Neural crest cell (in vitro differentiated cells): ENCODE data around the gene WDR86. TPM values are rescaled to one million over a fixed set of nuclear protein-coding genes. Genes with fewer than 3 reads are reported as not detected.

Experiments used
- DNase-seq: peaks from one replicate; pipeline ENCODE4 v3.0.0; 2021; ENCODE audit warnings: low read depth, mixed read lengths, low spot score
- H3K27ac Mint-ChIP-seq: one replicate; pipeline ENCODE4 v1.8.0; 2021; ENCODE audit warnings: mild to moderate bottlenecking, mixed read lengths; ENCODE audit not compliant: unreplicated experiment
- H3K27me3 Mint-ChIP-seq: 2 replicates; pipeline ENCODE4 v1.8.0; 2021; ENCODE audit warnings: low read depth, mild to moderate bottlenecking, mixed read lengths
- H3K36me3 Mint-ChIP-seq: 2 replicates; pipeline ENCODE4 v1.8.0; 2021; ENCODE audit warnings: low read depth, mild to moderate bottlenecking, mixed read lengths
- H3K4me1 Mint-ChIP-seq: 2 replicates; pipeline ENCODE4 v1.8.0; 2021; ENCODE audit warnings: mixed read lengths
- H3K4me3 Mint-ChIP-seq: one replicate; pipeline ENCODE4 v1.8.0; 2021; ENCODE audit warnings: mild to moderate bottlenecking, mixed read lengths
- H3K9me3 Mint-ChIP-seq: 2 replicates; pipeline ENCODE4 v1.8.0; 2021; ENCODE audit warnings: mixed read lengths
- CTCF ChIP-seq: fragments of 200-600 bp; sonication (generic); conservative IDR thresholded peaks from 2 replicates; pipeline ENCODE4 v1.5.0; 2021; ENCODE audit warnings: antibody characterized with exemption, mild to moderate bottlenecking
- total RNA-seq: library from RNA; stranded (reverse); gene quantifications from 2 replicates; pipeline ENCODE4 v1.2.1, GENCODE V29; 2021

Gene WDR86
- total RNA-seq, 1 donor from 2014 or later: 29.8 TPM

GRCh38 chr7:151416112-151416940 is 6.5 kb upstream of the WDR86 start:
- Mint-ChIP-seq H3K27me3 (peaks cover 28% of the 10 kb centered on the region), H3K27ac (no peak overlapping the region), H3K9me3 (peaks cover 4% of the 10 kb centered on the region), H3K36me3 (peaks cover 9% of the 10 kb centered on the region), H3K4me3 (no peak overlapping the region), H3K4me1 (no peaks in the 10 kb centered on the region)
- no peak for TF ChIP-seq CTCF
- DNase-seq: no peak

GRCh38 chr7:151415375-151416105 is 5.7 kb upstream of the WDR86 start:
- Mint-ChIP-seq H3K36me3 (peaks cover 9% of the 10 kb centered on the region), H3K9me3 (peaks cover 4% of the 10 kb centered on the region), H3K27ac (no peak overlapping the region), H3K4me3 (peak overlapping the region; percentile 27), H3K4me1 (peaks cover 6% of the 10 kb centered on the region), H3K27me3 (peaks cover 36% of the 10 kb centered on the region)
- TF ChIP-seq CTCF: no peak
- no peak for DNase-seq

- no peak for DNase-seq
- Mint-ChIP-seq H3K4me1 (peaks cover 14% of the 10 kb centered on the region), H3K27me3 (peaks cover 39% of the 10 kb centered on the region), H3K4me3 (no peak overlapping the region), H3K9me3 (peaks cover 2% of the 10 kb centered on the region), H3K27ac (no peak overlapping the region), H3K36me3 (peaks cover 3% of the 10 kb centered on the region)
- TF ChIP-seq CTCF: no peak
These were observed 3.4 kb upstream of the WDR86 start for GRCh38 chr7:151413241-151413640.

GRCh38 chr7:151412318-151412717 is 2.5 kb upstream of the WDR86 start:
- peaks cover 14% of the 10 kb centered on the region for H3K4me1 Mint-ChIP-seq
- H3K9me3 Mint-ChIP-seq: no peaks in the 10 kb centered on the region
- H3K27me3 Mint-ChIP-seq: peaks cover 39% of the 10 kb centered on the region
- H3K27ac Mint-ChIP-seq: no peak overlapping the region
- no peaks in the 10 kb centered on the region for H3K36me3 Mint-ChIP-seq
- no peak for DNase-seq
- H3K4me3 Mint-ChIP-seq: peak overlapping the region; percentile 41
- no peak for TF ChIP-seq CTCF

- DNase-seq: no peak
- Mint-ChIP-seq H3K9me3 (no peaks in the 10 kb centered on the region), H3K4me3 (peak overlapping the region; percentile 89), H3K36me3 (no peaks in the 10 kb centered on the region), H3K27ac (no peak overlapping the region), H3K27me3 (peaks cover 34% of the 10 kb centered on the region), H3K4me1 (peaks cover 20% of the 10 kb centered on the region)
- no peak for TF ChIP-seq CTCF
These were observed 1.7 kb upstream of the WDR86 start for GRCh38 chr7:151411551-151411950.
